Activated CD8-positive, alpha-beta memory T cell treated with anti-CD3 and anti-CD28 coated beads for 4 hours (primary cell): ENCODE results near the gene EXOC1.
A peak's percentile ranks its signal among the peaks of the same experiment; 100 is the strongest.
"Not testable (repeated sequence)": the region's sequence is repeated elsewhere in the genome, so short reads cannot be mapped to it uniquely, and the experiment has no call there.

Source experiments
- DNase-seq, 2 donors: peaks; one replicate each; pipeline ENCODE4 v3.0.0-alpha.2; 2020; ENCODE audit warnings: low read depth in 2 of 2

EXOC1 gene

DNA sequence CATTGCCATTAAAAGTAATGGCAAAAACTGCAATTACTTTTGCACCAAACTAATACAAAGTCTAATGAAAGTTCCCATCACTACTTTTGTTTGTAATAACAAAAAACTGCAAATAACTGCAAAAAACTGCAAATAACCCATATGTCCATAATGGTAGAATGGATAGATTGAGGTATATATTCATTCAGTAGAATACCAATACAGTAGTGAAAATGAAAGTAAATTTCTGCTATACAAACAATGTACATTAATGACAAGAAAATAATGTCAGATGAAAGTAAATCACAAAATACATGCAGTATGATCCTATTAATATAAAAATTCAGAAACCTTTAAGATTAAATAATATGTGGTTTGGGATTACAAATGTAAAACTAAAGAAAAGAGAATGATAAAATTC lies 54.0 kb downstream of the EXOC1 start:
- DNase-seq = no peak

DNA sequence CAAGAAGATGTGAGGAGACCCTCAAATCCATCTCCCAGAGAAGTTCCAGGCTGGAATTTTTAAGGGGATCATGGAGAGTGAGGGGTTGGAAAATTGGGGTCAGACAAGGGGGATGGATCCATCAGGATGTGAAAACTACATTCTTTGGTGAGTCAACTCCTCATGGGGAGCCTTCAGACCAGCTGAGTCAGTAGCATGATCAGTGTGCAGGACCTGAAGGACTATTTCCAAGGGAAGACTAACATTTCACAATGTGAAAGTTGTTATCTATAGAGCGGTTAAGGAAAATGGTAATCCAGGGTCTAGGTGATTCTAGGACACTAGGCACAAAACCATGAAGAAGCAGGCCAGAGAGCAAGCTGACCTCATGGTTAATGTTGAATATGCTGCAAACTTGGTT lies 56.7 kb downstream of the EXOC1 start:
- no peak for DNase-seq

DNA sequence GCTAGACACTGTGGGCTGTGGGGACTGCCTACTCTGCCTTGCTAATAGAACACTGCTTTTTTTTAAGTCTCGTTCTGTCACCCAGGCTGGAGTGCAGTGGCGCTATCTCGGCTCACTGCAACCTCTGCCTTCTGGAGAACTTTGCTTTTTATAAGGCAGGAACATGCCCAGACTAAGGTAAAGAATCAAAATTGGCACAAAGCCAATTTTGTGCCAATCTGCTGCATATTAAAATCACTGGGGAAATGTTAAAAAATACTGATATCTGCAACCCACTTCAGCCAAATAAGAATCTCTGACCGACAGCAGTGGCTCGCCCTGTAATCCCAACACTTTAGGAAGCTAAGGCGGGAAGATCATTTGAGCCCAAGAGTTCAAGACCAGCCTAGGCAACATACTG lies 58.8 kb downstream of the EXOC1 start:
- DNase-seq = no peak

DNA sequence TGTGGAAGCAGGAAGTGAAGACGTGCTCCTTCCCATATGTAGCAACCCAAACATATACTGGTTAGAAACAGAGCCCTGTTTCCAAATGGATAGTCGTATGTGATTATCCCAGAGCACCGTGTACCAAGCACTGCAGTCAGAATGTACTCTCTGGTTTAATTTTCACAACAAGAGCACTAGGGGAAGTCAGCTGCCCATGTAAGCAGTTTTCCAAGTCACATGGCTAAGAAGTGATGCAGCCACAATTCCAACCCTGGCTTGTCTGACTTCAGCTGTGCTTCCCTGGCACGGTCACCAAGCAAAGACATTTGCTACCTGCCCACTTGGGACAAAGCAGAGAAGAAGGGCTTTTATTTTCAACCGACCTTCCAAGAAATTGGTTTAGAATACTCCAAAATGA lies 67.1 kb downstream of the EXOC1 start:
- DNase-seq = no peak

DNA sequence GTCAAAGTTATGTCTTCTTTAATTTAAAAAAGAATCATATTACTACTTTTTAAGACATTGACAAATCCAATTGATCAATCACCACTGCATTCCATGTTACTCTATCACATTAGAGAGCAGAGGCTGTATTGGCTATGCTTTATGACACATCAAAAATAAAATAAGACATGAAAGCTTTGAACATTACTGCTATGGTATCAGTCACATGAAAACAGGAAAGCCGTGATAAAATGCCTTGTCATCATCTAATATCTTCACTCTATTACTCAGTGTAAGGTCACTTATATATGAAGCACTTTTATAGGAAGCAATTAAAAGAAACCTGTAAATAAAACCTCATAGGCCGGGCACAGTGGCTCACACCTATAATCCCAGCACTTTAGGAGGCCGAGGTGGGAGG lies 67.6 kb downstream of the EXOC1 start:
- no peak for DNase-seq

DNA sequence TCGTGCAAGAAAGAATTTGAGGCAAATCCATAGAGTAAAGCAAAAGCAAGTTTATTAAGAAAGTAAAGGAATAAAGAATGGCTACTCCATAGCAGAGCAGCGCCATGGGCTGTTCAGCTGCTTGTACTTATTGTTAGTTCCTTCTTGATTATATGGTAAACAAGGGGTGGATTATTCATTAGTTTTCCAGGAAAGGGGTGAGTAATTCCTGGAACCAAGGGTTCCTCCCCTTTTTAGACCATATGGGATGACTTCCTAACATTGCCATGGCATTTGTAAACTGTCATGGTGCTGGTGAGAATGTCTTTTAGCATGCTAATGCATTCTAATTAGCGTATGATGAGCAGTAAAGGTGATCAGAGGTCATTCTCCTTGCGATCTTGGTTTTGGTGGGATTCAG lies 71.8 kb downstream of the EXOC1 start:
- DNase-seq = no peak

DNA sequence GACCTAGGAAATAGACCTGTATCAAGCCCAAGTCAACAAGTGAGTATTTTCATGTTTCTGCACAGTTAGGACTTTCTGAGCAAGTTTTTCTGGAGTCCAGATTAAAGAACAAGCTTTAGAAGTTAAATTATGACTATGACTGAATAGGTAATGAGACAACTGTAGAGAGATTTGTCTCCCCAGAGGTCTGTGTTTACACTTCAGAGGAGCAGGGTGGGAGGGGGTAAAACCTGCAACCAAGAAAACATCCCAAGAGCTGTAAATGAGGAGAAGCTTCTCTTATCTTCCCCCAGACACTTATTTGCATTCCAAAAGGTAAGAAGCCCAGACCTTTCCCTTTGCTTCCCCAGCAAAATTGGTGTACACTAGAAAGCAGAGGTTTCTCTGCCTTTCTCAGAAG lies 73.2 kb downstream of the EXOC1 start:
- no peak for DNase-seq

DNA sequence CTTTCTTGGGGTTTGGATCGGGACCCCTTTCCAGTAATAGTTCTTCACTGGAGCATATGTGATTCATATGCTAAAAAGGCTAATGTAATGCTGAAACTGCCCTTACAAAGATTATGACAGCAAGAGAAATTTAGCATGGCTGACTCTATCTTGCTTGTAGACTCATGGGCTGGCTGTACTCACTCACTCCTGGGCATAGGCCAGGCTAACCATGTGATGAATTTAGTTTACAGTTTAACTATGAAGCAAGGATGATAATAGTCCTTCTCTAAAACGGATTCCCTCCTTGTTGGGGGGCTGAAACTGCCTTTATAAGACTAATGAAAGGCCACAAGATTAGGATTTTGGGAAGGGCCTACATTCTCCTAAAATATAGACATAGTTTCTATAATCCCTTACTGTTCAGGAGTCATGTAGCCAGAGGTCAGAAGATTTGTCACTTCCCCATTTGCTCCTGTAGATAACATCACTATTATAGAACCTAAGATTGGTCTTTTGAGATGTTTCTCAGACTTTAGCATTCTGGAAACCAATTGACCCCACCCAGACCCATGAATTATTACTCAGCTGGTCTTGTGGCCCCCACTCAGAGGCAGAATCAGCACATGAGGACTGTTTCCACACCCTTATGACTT lies 74.5 kb downstream of the EXOC1 start:
- no peak for DNase-seq

DNA sequence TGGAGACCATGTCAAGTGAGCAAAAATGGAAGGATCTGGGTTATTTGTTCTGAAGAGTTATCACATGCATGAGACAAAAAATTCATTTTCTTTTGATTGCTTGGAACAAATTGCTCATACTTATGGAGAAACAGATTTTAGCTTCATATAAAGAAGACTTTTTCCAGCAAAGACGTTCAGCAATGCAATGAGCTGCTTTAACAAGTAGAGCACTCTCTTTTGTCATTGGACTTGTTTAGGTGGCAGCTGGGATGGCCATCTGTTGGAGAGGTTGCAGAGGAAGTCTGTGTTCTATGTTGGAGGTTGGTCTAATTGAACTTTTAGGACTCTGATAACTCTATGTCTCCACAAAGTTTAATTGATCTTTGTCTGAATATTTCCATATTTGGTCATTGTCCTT lies 75.4 kb downstream of the EXOC1 start:
- no peak for DNase-seq

DNA sequence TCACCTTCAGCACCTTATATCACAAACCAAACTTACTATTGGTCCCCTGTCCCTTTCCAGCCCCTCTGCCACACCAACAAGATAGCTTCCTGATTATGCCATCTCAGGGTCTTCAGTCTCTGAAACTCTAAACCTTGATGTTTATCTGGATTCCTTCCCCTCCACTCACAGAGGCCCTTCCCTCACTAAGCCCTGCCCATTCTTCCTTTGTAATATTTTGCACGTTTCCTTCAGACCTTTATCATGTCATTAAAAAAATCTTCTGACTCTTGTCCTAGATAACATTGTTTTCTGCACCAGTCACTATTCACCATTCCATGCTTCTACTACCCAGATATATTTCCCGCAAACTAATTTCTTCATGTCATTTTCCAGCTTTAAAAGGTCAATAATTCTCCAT lies 77.6 kb downstream of the EXOC1 start:
- DNase-seq = no peak

DNA sequence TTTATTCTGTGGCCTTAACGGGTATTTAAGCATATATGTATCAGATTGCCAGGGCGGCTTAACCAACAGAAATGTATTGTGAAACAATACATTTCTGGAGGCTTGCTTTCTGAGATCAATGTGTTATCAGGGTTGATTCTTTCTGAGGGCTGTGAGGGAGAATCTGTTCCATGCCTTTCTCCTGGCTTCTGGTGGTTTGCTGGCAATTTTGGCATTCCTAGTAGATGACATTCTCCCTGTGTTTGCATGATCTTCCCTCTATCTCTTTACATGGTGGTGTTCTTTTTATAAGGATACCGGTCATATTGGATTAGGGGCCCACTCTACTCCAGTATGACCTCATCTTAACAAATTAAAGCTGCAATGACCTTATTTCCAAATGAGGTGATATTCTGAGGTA lies 78.4 kb downstream of the EXOC1 start:
- no peak for DNase-seq

DNA sequence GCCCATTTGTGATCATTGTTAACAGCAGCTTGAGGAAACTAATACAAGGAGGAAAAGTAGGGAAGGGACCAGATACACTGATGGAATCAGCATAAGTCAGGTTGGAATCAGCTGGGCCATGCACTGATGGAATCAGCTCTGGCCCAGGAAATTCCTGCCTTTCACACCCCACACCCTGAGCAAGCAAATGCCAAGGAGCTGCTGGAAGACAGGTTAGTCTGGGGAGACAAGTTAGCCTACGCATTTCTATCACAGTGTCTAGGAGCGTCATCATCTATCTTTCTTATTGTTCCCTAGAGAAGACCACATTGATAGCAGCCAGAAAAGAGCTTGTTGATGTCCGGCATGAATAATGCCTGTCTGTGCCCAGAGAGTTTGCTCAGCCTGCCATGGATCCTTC lies 79.1 kb downstream of the EXOC1 start:
- no peak for DNase-seq

DNA sequence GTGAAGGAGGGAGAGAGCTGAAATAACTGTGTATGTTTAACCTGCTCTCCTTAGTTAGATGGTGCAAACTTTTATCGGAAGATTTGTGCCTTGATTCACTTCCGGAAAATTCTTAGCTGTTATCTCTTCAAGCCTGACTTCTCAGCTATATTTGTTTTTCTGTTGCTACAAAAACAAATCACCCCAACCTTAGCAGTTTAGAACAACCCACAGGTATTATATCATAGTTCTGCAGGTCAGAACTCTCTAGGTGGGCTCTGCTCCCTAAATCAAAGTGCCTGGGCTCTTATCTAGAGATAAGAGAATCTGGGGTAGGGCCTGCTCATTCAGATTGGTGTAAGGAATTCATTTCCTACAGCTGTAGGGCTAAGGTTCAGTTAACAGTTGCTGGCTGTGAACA lies 80.2 kb downstream of the EXOC1 start:
- DNase-seq = no peak

DNA sequence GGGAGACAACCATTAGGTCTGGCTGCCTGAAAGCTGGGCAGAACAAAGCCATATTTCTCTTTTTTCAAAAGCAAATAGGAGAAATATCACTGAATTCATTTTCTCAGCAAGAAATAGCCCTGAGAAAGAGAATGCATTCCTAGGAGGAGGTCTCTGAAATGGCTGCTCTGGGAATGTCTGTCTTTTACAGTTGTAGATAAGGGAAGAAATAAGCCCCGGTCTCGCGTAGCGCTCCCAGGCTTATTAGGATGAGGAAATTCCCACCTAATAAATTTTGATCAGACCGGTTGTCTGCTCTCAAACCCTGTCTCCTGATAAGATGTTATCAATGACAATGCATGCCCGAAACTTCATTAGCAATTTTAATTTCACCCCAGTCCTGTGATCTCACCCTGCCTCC lies 82.5 kb downstream of the EXOC1 start:
- DNase-seq = not testable (repeated sequence)

DNA sequence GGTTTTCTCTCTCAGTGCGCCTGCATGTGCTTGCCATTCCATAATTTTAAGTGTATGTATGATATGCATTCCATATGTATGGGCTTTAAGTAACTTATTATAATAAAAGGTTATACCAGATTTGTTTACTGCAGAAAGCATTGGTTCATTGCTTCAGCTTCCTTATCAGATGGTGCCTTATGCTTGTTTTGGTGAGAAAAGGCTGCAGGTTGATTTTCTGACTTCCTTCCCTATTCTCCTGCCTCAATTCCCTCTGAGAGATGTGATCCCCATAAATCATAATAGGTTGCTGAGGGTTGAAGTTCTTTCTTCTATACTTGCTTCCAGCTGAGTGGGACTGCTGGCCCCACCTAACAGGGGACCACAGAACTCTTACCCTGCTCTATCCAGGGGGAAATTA lies 85.0 kb downstream of the EXOC1 start:
- no peak for DNase-seq

DNA sequence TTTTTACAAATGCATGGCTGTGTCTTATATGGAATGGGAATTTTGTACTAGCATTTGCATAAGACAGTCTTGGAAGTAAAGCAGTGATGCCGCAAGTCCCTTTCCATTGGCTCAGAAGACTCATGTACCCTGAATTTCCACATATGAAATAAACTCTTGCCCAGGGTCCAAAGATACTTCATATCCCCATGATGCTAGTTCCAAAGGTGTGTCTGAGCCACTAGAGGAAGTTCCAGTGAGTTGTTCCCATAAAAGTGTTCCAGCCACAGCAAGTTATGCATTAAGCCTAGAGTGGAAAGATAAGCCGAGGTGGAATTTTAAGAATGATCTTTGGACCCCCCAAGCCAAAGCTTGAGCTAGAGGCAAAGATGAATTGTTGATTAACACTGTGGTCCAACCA lies 86.0 kb downstream of the EXOC1 start:
- DNase-seq = no peak

DNA sequence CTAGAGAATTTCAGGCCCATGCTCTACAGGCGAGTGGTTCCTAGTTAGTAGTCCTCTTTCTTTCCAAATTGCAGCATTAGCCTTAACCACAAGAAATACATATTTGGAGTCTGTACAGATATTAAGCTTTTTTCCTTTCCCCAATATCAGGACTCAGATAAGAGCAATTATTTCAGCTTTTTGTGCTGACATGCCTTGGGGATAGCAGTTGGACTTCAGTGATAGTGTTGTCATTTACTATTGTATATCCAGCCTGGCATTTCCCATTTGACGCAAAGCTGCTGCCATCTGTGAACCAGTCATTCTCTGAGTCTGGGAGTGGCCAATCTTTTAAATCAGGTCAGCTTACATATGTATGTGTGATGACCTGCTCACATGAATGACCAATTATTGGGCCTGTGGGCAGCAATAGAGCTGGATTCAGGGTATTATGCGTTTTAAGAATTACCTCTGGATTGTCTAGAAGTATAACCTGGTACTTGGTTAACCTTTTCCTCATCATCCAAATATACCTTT lies 88.5 kb downstream of the EXOC1 start:
- no peak for DNase-seq

DNA sequence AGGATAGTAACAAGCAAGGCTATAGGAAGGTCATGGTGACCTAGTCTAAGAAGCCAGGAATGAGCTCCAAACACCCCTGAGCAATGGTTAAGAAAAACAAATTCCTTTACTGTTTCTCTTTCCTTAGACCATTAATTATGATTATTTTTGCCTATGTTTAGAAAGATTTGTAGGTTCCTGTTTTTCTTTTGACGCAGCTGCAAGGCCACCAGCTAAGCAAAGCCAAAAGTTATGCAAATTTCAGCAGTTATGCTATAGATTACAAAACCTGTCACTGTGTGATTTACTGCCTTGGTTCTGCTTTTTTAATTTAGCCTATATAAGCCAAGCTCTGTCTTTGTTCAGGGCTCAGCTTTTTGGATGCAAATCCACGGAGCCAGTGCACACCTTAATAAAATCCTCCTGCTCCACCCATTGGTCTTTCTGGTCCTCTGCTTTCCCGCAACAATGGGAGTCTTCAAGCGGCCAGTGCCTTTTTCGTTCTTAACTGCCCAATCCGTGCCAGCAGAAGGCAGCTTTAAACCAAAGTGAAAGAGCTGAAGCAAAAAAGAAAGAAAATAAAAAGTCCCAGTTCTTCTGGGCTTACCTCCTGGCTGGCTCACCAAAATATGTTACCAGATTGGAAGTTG lies 93.9 kb downstream of the EXOC1 start:
- no peak for DNase-seq

DNA sequence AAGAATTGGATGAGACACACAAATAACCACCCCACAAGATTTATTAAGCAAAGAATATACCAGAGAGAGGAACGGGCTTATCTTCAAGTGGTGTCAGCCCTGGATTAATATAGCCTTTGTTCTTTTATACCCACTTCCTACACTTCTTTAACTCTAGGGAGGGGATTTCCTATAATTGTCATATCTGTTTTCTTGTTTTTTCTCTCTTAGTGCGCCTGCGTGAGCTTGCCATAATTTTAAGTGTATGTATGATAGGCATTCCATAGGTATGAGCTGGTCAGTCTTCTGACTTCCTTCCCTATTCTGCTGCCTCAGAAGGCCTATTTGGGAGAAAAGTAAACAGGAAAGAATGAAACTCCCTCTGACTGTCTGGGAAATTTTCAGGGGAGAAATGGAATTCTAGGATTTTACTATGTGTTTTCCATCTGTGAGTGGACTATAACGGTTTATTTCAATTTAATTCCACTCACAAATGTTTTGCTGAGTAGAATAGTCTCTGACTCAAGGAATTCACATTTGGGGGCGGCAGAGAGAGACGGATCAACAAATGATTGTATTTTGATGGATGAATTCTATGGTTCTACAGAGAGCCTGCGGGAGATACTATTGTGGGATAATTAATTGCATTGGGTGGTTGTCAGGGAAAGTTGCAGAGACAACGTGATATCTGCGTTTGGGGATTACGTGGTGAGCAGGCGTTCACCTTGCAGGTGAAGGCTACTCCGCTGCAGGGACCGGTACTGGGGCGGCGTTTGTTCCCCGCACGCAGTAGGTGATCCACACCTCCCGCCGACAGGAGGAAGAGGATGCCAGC lies 94.7 kb downstream of the EXOC1 start:
- peak in 1 of 2 donors; percentile 6 for DNase-seq

DNA sequence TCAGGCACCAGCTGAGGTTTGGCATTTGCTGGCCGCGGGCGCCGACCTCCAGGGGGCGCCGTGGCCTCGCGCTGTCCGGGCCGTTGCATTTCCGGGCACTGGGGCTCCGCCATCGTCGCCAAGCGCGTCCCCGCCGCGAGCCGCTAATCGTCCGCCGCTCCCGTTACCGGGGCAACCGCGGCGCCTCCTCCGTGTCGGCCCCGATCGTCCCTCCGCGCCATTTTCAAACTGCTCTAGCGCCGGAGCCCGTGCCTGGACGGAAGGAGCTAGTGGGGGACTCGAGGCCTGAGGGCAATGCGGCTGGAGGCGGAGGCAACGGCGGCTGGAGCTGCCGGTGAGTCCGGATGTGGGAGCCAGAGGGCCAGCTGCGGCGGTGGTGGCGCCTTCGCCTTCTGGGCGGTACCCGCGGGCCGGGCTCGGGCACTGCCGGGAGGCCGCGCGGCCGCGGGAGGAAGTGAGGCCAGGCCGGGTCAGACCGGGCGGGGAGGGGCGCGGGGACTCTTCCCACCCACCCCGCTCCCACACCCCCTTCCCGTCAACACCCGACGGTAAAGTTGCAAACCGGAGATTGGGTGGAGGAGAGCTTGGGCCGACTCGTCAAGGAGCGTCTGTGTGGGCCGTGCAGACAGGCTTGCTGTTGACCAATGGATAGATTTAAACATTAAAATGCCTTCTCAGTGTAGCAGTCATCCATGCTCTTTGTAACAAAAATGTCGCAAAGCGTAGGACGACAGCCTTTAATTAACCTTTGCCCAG lies 95.5 kb downstream of the EXOC1 start, which contains the start of gene CEP135:
TSS of gene CEP135 (plus strand) at position 220 of the 756 bp plus-strand sequence. CDS start 3,186 bp downstream, outside the sequence.
- peak; percentile 75 to 77 for DNase-seq

DNA sequence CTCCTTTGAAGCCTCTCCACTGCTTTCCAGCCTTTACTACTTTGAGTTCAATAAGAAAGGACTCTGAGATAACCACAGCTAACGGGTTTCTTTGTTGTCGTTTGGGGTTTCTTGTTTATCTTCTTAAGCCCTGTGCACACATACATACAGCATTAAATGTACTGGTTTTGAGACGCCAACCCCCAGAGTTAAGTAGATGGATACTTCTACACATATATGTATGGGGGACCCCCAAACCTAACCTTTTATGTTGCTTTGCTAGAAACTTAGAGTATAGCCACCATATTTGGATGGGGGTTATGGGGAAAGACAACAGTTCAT lies 96.0 kb downstream of the EXOC1 start:
- no peak for DNase-seq
